ENCODE measurements around the gene BEGAIN.

The BEGAIN gene

GRCh38 chr14:100503251-100503650 is 84.0 kb downstream of the BEGAIN start:
- DNase-seq: no peak

- DNase-seq: no peak
These were observed 84.5 kb downstream of the BEGAIN start for GRCh38 chr14:100502622-100503220.

GRCh38 chr14:100500128-100500527 is 87.1 kb downstream of the BEGAIN start:
- no peak for DNase-seq

- DNase-seq: no peak
These were observed 89.1 kb downstream of the BEGAIN start for GRCh38 chr14:100498068-100498467.

GRCh38 chr14:100495917-100496316 is 91.3 kb downstream of the BEGAIN start:
- no peak for DNase-seq

- no peak for DNase-seq
These were observed 92.6 kb downstream of the BEGAIN start for GRCh38 chr14:100494645-100495044.

GRCh38 chr14:100490252-100490651 is 97.0 kb downstream of the BEGAIN start:
- DNase-seq: no peak

GRCh38 chr14:100488057-100488456 is 99.2 kb downstream of the BEGAIN start:
- DNase-seq: no peak

- DNase-seq: no peak
These were observed 99.9 kb downstream of the BEGAIN start for GRCh38 chr14:100487304-100487703.

Measured in NCI-H1048 (cell line).